ENCODE data around the gene SYT1.
"Not testable (repeated sequence)": the region's sequence is repeated elsewhere in the genome, so short reads cannot be mapped to it uniquely, and the experiment has no call there.

SYT1 gene

GRCh38 chr12:79200176-79200575 is 335.6 kb downstream of the SYT1 start:
- no peak for DNase-seq (ENCODE audit: low read depth in 1 of 2, low spot score in 1 of 2)

- no peak for DNase-seq (ENCODE audit: low read depth in 1 of 2, low spot score in 1 of 2)
Measured at GRCh38 chr12:79203058-79203647, 338.6 kb downstream of the SYT1 start.

DNA sequence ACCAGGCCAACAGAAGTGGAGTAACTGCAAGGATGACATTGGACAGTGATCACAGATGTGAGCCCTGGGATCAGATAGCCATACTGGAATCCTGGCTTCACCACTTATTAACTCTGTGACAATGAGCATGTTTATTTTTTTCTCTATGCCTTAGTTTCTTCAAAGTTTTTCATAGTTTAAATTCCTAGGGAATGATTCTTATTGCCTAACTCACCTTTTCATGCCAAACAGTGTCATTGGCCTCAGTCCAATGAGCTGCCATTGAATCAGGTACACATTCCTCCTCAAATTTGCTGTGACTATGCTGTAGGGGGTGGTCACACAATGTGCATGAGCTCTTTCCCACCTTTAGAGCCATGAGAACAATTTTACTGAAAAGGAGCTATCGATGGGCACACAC is 342.3 kb downstream of the SYT1 start:
- no peak for DNase-seq (ENCODE audit: low read depth in 1 of 2, low spot score in 1 of 2)

DNA sequence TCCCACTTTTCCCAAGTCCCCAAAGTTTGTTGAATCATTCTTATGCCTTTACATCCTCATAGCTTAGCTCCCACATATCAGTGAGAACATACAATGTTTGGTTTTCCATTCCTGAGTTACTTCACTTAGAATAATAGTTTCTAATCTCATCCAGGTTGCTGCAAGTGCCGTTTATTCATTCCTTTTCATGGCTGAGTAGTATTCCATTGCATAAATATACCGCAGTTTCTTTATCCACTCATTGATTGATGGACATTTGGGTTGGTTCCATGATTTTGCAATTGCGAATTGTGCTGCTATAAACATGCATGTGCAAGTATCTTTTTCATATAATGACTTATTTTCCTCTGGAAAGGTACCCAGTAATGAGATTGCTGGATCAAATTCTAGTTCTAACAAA is 345.8 kb downstream of the SYT1 start:
- not testable (repeated sequence) for DNase-seq (ENCODE audit: low read depth in 1 of 2, low spot score in 1 of 2)

- DNase-seq (ENCODE audit: low read depth in 1 of 2, low spot score in 1 of 2): no peak
Measured at GRCh38 chr12:79217306-79217705, 352.7 kb downstream of the SYT1 start.

DNA sequence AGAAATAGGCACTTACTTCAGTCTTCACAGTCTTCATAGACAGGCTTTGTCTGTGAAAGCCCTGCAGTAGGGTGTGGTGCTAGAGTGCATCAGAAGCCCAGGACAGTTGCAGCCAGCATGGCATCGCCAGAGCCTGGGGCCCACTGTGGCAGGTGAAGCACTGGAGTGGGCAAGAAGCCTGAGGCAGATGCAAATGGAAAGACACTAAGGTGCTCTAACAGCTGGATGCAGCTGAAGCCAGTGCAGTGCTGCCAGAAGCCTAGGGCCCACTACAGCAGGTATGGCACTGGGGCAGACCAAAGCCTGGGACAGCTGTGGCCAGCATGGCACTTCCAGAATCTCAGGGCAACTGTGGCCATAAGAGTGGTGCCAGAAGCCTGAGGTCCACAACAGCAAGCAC is 358.6 kb downstream of the SYT1 start:
- no peak for DNase-seq (ENCODE audit: low read depth in 1 of 2, low spot score in 1 of 2)

- no peak for DNase-seq (ENCODE audit: low read depth in 1 of 2, low spot score in 1 of 2)
Measured at GRCh38 chr12:79223761-79224160, 359.2 kb downstream of the SYT1 start.

DNA sequence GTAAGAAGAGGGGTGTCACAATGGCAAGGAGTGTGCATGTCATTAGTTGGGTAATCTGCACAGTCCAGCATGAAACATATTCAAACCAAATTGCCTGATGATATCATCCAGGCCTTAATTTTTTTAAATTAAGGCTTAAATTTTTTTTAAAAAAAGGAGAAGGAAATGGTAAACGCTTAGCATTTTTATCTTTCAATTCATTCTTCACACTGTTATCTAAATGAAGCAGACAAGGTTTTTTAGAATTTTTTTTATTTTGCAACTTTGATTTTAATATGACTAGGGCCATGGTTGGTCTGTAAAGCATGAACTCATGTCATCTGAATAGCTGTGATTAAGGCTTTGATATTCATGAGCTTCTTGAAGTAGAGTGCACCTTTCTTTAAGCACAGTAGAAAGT is 362.5 kb downstream of the SYT1 start:
- DNase-seq (ENCODE audit: low read depth in 1 of 2, low spot score in 1 of 2): no peak

DNA sequence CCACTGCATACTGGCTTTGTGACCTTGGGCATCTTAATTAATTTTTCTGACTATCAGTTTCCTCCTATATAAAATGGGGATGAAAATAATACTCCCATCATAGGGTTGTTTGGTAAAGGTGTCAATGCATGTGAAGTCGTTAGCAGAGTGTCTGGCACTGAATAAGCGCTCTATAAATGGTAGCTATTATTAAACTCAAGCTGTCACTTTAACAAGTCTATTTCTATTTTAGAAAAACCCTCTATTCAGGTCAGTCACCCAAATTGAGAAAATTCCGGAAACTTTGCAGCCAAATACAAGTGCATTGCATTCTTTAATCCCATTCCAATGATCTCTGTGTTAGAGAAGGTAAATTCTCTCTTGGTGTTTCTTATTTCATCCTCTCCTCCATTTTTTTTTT is 363.1 kb downstream of the SYT1 start:
- DNase-seq (ENCODE audit: low read depth in 1 of 2, low spot score in 1 of 2): no peak

DNA sequence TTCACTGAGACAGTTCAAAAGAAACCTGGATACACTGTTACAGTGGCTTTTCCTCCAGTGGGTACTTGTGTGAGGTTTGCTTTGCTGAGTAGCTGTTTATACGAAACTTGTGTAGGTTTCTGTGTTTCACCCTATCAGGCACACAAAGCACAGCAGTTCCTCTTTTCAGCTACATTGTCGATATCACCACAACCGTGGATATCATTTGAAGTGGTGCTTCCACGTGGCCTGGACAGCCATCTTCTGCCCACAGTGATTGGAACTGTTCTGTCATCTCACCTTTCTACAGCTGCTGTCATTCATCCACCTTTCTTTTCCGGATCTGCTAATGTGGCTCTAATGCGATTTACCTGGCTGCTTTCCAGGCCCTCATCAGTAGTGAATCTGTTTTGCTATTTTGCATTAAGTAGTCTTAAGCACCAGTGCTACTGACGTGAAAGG is 368.8 kb downstream of the SYT1 start:
- DNase-seq (ENCODE audit: low read depth in 1 of 2, low spot score in 1 of 2): no peak

- DNase-seq (ENCODE audit: low read depth in 1 of 2, low spot score in 1 of 2): no peak
Measured at GRCh38 chr12:79236920-79237319, 372.3 kb downstream of the SYT1 start.

DNA sequence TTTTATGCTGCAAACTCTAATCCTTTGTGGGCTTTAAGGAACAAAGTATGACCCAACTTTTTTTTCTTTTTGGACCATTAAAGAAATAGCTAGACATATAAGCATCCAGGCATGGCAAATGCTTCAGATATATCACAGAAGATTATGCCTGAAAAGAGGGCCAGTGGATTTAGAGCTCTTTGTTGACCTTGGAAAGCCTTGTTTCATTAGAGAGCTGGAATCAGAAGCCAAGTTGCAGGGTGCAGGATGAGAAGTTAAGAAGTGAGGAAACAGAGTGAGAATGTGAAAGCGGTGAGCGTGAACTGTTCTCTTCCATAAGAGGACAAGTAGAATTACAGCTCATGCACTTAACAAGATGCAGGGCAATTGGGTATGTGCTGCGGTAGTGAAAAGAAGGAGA is 373.7 kb downstream of the SYT1 start:
- no peak for DNase-seq (ENCODE audit: low read depth in 1 of 2, low spot score in 1 of 2)

DNA sequence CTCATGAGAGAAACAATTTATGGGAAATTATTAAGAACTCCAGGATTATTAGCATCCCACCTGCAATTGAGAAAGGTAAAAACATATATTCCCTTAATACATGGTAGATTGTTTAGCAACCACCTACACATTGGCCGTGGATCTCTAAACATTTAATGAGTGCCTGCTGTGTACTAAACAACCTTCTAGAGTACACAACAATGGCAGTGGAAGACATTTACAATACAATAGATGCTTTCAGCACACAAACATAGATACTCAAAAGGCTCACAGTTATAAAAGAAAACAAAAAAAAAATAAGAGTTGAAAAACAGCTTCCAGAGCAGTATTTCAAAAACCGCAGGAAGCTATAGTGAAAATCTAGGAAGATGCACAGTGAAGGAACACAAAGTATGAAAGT is 382.9 kb downstream of the SYT1 start:
- DNase-seq (ENCODE audit: low read depth in 1 of 2, low spot score in 1 of 2): no peak

DNA sequence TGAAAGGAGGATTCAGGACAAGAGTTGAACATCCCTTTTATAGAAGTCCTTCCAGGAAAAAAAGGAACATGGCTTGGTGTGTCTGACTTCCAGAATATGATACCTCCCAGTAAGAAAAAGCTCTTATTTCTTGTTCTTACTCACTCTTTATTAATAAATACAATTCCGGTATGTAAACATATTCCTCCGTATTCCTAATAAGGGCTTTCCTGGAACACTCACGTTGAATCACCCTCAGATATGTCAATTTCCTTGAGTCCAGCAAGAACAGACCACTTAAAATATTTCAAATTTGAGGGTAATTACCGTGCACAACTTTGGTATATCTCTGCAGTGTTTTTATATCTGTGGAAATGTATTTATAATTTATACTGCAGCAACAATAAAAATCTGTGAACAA is 385.6 kb downstream of the SYT1 start:
- DNase-seq (ENCODE audit: low read depth in 1 of 2, low spot score in 1 of 2): no peak

- DNase-seq (ENCODE audit: low read depth in 1 of 2, low spot score in 1 of 2): no peak
Measured at GRCh38 chr12:79250960-79251755, 386.6 kb downstream of the SYT1 start.

DNA sequence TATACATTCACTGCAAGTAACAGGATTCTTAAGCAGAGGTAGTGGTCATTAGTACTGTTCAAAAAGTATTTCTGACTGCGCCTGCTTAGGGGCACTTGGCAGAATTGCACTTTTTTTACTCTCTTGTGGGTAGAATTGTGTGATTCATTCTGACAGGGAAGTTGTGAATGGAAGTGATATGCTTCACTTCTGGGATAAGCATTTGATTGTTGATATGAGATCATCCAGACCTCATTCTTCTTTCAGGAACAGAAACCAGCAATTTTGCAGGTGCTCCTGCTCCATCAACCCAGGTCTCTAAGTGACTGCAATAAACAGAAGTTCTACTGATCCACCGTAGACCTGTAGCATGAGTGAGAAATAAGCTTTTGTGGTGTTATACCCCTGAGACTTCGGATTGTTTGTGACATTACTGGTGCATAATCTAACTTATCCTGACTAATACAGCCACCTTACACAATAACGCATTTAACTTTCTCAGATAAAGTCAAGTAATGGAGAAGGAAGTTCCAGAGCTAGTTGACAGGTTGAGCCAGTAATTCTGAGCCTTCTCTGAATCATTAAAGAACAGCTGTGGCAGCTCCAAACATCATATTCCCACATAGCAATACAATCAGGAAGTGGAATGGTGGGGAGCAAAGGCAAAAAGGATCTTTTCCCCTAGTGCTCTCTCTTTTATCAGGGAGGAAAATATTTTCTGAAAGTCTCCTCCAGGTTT is 387.9 kb downstream of the SYT1 start:
- no peak for DNase-seq (ENCODE audit: low read depth in 1 of 2, low spot score in 1 of 2)

DNA sequence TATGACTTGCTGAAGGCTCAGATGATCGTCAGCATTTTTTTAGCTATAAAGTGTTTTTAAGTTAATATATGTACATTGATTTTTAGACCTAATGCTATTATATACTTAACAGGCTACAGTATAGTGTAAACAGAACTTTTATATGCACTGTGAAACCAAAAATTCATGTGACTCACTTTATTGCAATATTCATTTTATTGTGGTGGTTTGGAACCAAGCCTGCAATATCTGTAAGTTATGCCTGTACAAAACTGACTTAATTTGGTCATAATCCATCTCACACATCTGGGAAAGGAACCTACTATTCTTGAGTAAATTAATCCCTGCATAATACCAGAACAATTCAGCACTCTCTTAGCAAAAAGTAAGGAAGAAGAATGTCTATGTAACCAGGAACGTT is 390.7 kb downstream of the SYT1 start:
- DNase-seq (ENCODE audit: low read depth in 1 of 2, low spot score in 1 of 2): no peak

- DNase-seq (ENCODE audit: low read depth in 1 of 2, low spot score in 1 of 2): no peak
Measured at GRCh38 chr12:79260923-79261322, 396.3 kb downstream of the SYT1 start.

- DNase-seq (ENCODE audit: low read depth in 1 of 2, low spot score in 1 of 2): no peak
Measured at GRCh38 chr12:79262938-79263337, 398.4 kb downstream of the SYT1 start.

GRCh38 chr12:79266343-79267144 is 402.0 kb downstream of the SYT1 start:
- DNase-seq (ENCODE audit: low read depth in 1 of 2, low spot score in 1 of 2): no peak

DNA sequence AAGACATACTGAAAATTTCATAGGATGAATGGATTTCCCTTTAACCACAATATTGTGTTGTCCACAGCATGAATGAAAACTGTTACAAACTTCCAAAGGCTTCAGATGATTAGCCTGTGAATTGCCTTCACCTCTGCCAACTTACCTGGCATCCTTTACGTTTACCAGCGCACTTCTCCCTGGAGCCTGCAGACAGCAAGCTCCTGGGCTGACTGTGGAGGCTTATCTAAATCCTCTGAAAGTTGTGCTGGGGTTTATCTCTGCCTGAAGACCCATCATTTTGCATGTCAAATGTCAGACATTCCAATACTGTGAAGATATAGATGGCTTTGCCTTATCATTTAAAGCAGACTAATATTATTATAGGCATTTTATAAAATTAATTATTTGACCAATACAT is 403.0 kb downstream of the SYT1 start:
- DNase-seq (ENCODE audit: low read depth in 1 of 2, low spot score in 1 of 2): no peak

Data from activated T-helper 1 cell treated with anti-CD3 and anti-CD28 coated beads, Interleukin-2, amount 50 U/mL, for 16 hours (primary cell).